HS-27A (cell line): Measurements from ENCODE around the gene TNFAIP8L3.
A peak's percentile ranks its signal among the peaks of the same experiment; 100 is the strongest.
"Not testable (repeated sequence)": the region's sequence is repeated elsewhere in the genome, so short reads cannot be mapped to it uniquely, and the experiment has no call there.

ENCODE experiments used
- DNase-seq: peaks from one replicate; pipeline ENCODE4 v3.0.0-alpha.2; 2012; ENCODE audit warnings: low read depth, missing footprints

Gene TNFAIP8L3

DNA sequence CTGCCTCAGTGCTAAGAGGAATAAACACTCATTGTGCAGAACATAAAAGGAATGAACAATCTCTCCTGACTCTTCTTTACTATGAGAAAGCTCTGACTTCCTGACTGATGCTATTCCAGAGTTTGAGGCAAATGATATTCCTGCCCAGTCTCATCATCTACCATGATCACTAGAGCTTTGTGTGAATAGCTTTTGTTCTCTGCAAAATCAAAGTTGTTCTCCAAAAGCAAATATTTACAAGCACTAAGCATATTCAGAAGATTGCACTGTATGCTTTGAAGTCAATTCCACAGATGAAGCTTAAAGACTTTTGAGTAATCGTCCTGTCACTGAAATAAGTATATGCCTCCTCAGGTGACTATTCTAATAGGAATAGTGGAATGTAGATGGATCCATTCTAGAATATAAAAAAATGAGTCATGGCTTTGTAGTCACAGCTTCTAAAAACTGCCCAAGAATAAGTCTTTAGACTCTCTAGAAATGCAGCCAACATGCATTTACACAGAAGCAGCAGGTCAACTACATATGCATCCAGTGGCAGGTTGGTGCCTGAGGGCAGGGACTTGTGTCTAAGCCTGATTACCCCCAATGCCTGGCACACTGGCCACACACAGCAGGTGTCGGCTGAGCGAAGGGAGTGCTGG is 34.6 kb downstream of the TNFAIP8L3 start:
- DNase-seq, result no peak

DNA sequence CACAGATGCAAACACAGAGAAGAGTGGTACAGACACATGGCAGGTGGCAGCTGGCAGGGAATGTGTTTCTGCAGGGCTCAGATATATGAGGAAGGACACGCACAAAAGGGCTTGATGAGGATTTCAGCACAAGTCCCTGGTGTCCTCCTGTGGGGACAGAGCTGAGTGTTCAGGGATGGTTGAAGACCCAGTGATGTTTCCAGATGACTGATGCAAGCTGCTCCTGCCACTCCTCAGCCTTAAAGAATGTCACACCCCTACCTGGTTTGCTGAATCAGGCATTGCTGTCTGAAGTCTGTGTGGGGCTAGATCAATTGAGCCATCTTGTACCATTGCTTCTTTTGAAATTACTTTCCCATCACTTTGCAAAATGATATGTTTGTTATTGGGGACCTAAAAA is 40.2 kb downstream of the TNFAIP8L3 start:
- DNase-seq, result no peak

DNA sequence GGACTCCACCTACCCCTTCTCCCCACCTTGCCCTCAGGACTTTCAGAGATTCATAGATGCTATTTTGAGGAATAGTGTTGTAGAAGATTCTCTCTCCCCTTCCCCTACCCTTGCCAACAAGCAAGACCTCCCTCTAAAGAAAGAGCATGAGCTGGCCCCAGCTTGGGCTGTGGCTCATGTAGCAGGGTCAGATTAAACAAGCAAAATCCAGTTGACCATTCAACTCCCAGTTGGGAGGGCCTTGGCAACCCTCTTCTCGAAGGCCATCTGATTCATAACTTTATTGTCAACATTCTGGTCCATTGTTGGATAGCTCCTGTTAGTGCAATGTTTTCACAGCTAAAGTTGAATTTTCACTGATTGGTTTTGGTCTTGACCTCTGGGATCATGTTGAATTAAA is 41.1 kb downstream of the TNFAIP8L3 start:
- DNase-seq, result no peak

DNA sequence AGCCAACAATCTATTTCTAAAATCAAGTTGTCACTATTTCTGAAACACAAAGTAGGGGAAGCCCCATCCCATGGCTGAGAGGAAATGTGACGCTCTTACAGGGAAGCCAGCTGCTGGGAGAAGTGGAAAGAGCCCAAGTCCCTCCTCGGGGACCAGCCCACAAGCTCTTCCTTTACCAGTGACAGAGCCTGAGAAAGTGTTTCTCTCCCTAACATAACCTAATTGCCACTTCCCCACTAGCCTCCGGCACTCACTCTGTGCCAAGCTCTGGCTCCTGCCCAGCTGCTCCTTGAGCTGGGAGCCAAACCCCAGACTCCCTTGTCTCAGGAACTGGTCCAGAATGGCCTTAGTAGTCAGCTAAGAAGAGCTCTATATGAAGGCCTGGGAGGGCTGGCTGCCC is 42.9 kb downstream of the TNFAIP8L3 start:
- no peak for DNase-seq

DNA sequence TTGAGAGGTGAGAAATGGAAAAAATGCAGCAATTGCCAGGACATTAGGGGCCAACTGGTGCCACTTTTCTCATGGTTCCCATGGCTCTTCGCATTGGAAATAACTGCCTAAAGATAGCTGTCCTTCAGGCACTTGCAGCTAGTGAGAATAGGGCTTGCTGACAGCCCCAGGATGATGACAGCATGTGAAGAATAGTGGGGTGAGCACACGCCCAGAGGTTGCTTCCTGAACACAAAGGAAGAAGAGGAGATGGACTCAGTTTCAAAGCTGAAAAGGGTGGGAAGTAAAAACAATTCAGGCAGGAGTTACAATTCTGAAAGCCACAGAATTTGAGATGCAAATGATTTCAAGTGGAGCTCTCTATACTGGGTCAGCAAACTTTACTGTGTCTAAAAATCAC is 45.6 kb downstream of the TNFAIP8L3 start:
- no peak for DNase-seq

DNA sequence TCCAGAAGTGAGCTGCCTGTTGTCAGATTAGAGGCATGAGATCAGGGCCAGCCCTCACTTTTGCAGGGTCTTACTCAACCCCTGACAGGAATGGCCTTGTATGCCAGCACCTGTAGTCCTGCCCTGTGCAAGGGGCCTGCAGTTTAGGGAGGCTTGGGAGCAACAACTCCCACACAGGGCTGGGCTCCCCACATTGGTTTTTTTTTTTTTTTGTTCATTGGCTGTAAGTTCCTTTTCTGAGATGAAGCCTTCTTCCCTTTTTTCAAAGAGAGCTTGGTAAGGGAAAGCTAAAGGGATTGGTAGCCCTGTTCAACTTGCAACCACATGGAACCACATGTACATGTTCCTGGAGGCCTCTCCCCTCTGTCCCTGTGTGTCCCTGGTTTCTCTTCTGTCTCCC is 46.4 kb downstream of the TNFAIP8L3 start:
- DNase-seq, result no peak

DNA sequence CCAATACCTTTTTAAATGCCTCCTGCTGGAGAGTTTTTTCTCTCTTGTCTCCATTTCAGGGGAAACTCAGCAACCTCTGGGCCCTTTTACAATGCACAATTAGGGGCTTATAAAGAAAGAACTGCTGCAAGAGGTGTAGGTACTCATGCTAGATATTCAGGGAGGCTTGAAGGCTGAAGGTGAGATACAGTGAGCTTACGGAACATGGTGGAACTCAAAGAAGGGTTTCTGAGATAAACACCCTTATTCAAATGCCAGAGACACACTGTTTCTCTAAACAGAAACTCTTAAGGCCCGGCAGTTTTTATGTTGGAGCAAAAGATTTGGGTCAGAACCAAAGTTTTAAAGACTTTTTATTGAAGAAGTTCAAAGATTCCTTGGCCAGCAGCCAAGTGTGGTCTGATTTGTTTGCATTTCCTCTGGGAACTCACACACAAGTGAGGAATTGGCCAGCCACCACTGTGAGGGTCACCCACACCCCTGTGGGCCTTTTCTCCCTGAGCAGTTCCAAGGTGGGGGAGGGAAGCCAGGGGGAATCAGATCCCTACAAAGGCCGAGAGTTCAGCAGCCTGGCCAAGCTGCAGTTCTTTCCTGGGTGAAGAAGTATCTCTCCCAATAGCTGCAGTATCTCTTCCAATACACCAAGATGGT is 47.8 kb downstream of the TNFAIP8L3 start:
- DNase-seq, result no peak

DNA sequence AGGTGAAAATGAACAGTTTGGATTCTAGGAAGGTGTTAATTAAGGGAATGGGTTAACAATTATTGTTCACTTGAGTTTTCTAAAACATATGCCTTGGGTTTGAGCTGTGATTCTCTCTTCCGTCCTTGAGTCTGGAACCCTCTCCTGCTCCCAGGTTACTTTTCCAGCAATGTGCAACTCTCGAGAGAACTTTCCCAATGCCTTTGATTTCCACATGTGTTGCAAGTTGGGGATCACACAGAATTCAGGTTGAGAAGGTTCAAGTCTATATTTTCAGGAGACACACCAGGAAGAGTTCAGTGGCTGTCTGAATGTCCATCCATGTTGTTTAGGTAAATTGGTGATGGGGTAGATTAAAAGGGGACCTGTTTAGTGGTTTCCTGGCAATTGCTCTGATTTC is 48.7 kb downstream of the TNFAIP8L3 start:
- DNase-seq, result no peak

DNA sequence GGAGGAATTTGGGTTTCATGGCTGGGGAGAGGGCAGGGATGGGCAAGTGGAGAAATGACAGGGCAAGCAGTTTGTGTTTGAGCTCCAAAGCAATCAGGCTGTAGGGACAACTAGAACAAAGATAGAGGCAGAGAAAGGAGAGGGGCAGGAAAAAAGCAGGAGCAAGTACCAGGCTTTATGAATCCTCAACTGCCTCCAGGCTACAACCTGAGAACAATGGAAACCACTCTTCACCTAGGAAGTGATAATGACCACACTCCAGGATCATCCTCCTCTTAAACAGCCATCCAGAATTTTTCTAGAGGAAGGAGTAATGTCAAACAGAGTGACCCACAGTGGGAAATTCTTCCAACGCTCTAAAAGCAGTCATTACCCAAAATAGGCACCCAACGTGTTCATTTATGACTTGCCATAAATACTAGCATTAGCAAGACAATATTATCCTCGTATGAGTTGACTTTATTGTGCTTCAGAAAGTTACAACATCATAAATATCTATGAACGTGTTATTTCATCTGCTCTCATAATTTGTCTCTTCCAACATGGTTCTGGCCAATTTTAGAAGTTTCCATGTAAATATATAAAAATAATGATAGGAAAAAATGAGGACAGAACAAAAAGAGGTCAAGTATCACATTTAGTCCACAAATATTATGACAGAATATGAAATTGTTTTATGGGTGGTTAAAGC is 50.5 kb downstream of the TNFAIP8L3 start:
- no peak for DNase-seq

DNA sequence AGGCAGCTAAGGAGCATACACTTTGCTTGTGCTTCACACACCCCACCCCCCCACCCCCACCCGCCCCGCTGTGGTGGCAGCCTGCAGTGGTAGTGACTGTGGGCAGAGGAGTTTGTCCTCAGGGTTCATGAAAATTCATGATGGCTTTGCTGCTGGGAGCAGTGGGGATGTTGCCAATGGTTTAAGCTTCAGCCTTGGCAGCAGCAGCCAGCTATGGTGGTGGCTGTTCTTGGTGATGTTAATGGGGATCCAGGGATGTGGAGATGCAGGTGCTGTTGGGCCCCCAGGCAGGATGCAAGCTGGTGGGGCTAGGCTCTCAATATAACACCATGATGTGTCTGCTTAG is 55.8 kb downstream of the TNFAIP8L3 start:
- no peak for DNase-seq

DNA sequence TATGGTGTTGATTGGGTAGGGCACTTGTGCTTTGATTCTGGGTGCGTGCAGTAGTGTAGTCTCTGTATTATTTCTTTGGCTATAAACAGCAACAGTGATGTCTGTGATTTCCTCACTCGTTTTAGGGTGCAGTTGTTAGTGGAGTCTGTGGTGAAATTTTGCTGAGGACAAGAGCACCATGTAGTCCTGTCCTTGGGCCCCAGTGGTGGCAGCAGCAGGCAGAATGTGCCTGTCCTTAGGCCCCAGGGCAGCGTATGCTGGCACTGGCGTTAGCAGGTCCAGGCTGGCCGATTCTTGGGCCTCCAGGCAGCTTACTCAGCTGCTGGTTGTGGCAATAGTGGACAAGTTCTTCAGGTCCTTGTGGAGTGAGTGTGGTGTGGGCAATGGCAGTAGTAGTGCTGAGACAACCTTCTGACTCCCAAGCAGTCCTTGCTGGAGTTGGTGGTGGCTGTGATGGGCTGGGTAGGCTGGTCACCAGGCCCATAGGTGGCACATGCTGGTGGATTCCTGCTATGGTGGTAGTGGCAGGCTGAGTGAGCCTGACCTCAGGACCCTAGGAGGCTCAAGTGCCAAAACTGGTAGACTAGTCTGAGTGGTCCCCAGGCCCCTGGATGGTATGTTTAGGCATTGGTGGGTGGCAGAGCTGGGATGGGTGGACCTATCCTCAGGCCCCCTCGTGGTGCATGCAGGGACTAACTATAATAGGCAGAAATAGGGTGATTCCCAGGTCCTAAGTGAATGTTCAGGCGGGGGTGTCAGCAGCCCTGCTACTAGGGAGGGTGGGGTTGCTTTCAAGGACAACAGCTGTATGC is 56.3 kb downstream of the TNFAIP8L3 start:
- DNase-seq, result no peak

DNA sequence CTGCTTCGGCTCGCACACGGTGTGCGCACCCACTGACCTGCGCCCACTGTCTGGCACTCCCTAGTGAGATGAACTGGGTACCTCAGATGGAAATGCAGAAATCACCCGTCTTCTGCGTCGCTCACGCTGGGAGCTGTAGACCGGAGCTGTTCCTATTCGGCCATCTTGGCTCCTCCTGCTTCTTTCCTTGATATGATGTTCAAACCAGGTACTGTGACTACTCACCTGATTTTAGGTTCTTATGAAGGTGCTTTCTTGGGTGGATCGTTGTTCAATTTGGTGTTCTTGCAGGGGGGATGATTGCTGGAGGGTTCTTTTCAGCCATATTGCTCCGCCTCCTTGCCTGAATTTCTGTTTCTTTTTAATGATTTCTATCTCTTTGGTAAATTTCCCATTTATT is 57.2 kb downstream of the TNFAIP8L3 start:
- not testable (repeated sequence) for DNase-seq

DNA sequence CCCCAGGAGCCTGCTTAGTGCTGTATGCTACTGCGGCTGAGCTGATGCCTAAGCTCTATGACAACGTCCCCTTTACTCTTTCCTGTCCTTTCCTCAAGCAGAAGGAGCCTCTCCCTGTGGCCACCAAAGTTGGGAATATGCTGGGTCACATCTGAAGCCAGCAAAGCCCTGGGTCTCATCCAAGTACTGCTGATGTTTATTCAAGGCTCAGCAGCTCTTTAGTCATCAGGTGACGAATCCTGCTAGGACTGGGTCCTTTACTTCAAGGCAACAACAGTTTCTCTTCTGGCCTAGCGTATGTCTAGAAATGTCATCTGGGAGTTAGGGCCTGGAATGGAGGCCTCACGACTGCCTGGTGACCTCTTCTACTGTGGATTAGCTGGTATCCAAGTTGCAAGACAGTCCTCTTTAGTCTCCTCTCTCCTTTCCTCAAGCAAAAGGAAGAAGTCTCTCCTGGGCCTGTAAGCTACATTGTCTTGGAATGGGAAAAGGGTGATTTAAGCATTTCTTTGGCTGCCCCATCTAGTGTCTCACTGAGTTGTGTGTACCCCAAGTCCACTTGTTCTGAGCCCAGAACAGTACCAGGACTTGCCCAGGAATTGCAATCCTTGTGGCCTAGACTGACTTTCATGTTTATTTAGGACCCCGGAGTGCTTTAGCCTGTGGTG is 63.9 kb downstream of the TNFAIP8L3 start:
- DNase-seq, result peak; percentile 79

DNA sequence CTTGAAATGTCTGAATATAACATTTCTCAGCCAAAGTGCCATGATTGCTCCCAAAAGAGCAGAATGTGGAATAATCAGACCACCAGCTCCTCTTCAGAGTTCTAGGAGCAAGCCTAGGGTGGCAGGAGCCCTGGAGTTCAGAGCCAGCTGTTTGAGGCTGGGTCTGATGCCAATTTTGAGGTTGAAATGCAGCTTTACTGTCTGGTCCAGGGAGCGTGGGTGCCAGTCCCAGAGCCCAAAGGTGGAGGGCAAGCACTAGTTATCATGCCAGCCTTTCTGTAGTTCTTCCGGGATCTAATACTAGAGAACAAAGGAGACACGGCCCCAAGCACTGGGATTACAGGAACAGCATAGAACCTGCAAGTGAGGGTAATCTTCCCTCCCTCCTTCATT is 69.3 kb downstream of the TNFAIP8L3 start:
- no peak for DNase-seq

DNA sequence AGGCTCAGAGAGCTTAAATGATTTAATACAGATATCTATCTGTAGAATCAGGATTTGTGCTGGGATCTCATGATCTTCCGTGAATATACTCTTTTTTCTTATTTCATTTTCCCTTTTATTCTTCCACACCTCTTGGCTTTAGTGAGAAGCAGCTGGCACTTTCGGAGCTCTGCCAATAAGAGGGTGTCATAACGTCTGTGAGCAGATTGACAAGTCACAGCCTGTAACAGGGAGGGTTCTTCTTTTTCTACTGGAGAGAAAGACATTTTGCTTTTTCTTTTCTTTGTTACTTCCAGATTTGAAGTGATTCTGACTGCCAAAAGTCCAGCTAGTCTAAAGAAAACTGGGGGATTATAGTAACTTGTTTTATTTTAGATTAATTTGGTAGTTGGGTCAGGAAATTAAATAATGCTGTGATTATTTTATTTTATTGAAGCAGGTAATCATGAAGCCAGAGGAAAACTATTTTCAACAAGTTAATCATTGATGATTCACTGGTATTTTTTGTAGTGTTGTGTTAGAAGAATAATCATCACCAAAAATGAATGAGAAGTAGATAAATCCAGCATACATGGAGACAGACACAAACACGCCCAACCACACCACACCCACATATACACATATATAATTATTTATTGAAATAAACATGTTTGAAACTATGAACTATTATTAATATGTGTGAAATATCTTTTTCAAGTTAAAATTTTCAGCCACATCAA is 69.8 kb downstream of the TNFAIP8L3 start:
- DNase-seq, result no peak

DNA sequence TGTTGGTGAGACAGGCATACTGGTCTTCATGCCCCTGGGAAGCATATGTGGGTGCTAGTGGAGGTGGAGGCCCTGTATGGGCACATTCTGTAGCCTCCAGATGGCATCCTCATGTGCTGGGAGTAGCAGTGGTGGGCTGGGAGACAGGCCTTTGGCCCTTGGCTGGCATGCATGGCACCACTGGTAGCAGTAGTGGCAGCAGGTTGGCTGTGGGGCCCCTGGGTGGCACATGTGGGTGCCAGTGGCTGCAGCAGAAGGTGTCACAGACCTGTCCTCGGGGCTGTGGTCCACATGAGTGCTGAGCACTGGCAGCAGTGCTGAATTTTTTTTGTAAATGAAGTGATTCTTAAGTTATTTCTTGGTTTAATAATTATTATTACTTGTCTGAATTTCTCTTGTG is 71.2 kb downstream of the TNFAIP8L3 start:
- no peak for DNase-seq

DNA sequence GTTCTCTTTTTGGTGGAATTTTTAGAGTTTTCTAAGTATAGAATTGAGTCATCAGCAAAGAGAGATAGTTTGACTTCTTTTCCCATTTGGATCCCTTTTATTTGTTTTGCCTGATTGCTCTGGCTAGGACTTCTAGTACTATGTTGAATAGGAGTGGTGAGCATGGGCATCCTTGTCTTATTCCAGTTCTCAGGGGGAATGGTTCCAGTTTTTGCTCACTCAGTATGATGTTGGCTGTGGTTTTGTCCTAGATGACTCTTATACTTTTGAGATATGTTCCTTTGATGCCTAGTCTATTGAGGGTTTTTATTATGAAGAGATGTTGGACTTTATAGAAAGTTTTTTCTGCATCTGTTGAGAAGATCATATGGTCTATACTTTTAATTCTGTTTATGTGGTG is 72.5 kb downstream of the TNFAIP8L3 start:
- DNase-seq, result no peak

DNA sequence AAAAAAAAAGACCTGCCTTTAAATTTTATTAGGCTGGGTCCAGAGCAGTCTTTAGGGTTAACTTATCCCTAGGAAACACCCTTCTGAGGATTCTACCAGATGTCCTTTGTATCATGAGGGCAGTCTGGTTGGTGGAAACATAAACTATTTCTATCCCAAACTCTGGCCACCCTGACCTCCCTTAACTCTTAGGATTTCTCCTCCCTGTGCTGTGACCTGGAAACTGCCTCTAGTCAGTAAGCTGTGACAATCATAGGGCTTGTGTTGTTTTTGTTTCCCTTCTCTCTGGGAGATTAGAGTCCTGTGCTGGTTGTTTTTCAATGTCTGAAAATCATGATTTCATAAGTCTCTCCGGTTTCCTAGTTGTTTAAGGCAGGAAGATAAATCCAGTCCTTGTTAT is 78.1 kb downstream of the TNFAIP8L3 start:
- DNase-seq, result no peak

DNA sequence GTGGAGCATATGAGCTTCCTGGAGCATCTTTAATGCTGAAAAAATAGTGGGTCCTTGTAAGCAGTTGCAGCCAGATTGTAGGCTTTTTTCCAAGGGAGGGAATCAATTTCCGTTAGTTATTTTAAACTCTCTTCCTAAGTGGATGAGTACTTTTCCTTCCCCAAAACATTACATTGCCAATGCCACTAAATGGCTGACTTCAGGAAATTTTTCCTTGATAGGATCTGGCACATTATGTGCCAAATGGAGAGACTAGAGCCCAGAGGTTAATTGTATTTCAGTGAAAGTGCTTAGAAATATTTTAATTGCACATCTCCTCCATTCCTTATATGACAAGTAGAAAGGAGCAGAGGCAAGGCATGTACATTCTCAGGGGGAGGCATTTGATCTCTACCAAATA is 83.5 kb downstream of the TNFAIP8L3 start:
- DNase-seq, result no peak

DNA sequence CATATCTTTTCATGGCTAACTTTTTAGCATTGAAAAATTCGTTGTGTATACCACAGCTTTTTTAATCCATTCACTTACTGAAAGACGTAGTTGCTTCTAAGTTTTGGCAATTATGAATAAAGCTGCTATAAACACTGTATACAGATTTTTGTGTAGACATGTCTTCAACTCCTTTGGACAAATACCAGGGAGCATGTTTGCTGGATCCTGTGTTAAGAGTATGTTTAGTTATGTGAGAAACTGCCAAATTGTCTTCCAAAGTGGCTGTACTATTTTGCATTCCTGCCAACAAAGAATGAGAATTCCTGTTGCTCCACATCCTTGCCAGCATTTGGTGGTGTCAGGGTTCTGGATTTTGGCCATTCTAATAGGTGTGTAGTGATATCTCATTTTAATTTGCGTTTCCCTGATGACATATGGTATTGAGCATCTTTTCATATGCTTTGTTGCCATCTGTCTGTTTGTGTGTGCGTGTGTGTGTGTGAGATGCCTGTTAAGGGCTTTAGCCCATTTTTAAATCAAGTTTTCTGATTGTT is 87.5 kb downstream of the TNFAIP8L3 start:
- DNase-seq, result no peak
